H7 (cell line): ENCODE measurements around the gene SUMO2. TPM values are rescaled to one million over a fixed set of nuclear protein-coding genes. Genes with fewer than 3 reads are reported as not detected.
"Not testable (repeated sequence)": the region's sequence is repeated elsewhere in the genome, so short reads cannot be mapped to it uniquely, and the experiment has no call there.

Experiments used
- DNase-seq: peaks from one replicate; pipeline ENCODE4 v3.0.0; 2012
- H3K27me3 ChIP-seq: 2 replicates; pipeline ENCODE4 v1.6.0; 2011; ENCODE audit warnings: mild to moderate bottlenecking, low read length; ENCODE audit not compliant: control insufficient read depth, insufficient read depth
- H3K36me3 ChIP-seq: replicated peaks from 2 replicates; pipeline ENCODE4 v1.5.1; 2011; ENCODE audit warnings: low read length; ENCODE audit not compliant: control insufficient read depth, insufficient read depth
- H3K4me3 ChIP-seq: 2 replicates; pipeline ENCODE4 v1.5.1; 2011; ENCODE audit warnings: low read depth, mild to moderate bottlenecking, control low read depth, low read length, moderate library complexity; ENCODE audit not compliant: insufficient read depth
- total RNA-seq: library from RNA; depleted of rRNA; stranded (reverse); fragments of >200 nt; shearing (Covaris generic); gene quantifications from 2 replicates; pipeline ENCODE4 v1.2.3, GENCODE V29; 2014; rRNA removed

Gene SUMO2
- 321 and 329 TPM in 2 replicates for total RNA-seq

GRCh38 chr17:75182569-75183436 is at the start of gene SUMO2:
TSS of gene SUMO2 (minus strand) at chr17:75182959. CDS start at chr17:75182834, 125 bp downstream.
- Histone ChIP-seq H3K4me3 (peak within 1 kb of the TSS; percentile 96), H3K27me3 (no peaks in the 10 kb centered on the region), H3K36me3 (peaks cover 9% of the 10 kb centered on the region)
- peak; percentile 100 for DNase-seq

DNA sequence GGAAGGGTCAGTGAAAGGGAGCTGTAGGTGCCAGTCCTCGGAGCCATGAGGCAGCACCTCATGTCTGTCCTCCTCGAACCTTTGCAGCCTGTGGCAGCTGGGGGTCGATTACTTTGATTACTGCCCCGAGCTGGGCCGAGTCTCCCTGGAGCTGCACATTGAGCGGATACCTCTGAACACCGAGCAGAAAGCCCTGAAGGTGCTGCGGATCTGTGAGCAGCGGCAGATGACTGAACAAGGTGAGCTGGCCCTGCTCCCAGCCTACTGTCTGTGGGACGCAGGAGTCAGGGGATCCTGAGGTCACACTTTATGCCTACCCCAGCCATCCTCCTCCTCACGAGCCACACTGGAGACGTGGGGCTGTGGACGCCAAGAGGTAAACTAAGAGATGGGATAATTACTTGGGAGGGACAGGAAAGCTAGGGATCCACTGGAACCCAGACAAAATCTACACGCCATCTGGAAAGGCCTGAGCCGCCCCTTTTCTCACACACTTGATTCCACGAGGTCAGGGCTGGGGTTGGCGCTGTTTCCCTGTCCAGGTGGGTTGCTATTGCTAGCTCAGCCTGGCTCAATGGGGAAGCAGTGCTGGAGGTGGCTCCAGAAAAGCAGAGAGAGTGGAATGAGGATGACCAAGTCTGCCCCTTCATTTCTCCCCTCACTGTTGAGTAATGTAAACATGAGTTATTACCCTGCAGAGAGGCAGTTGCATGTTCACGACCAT is 49.1 kb upstream of the SUMO2 start:
- Histone ChIP-seq H3K4me3 (no peak overlapping the region), H3K27me3 (no peaks in the 10 kb centered on the region), H3K36me3 (peaks cover 54% of the 10 kb centered on the region)
- DNase-seq = no peak

DNA sequence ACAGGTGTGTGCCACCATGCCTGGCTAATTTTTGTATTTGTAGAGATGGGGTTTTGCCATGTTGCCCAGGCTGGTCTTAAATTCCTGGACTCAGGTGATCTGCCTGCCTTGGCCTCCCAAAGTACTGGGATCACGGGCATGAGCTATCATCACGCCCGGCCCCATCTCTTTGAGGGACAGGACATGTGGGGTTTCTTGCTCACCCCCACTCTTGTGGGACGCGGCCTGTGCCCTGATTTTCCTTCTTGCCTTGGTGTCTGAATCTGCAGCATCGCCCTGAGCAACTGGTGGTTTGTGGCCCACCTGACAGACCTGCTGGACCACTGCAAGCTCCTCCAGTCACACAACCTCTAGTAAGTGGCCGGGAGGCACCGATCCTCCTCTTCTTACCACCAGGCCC is 48.3 kb upstream of the SUMO2 start:
- H3K4me3 ChIP-seq = no peak overlapping the region
- H3K27me3 ChIP-seq = no peaks in the 10 kb centered on the region
- no peak for DNase-seq
- peaks cover 56% of the 10 kb centered on the region for H3K36me3 ChIP-seq

- peaks cover 52% of the 10 kb centered on the region for H3K36me3 ChIP-seq
- no peaks in the 10 kb centered on the region for H3K27me3 ChIP-seq
- DNase-seq = no peak
- H3K4me3 ChIP-seq = no peak overlapping the region
Measured at GRCh38 chr17:75228847-75229246, 46.1 kb upstream of the SUMO2 start.

- H3K4me3 ChIP-seq = no peak overlapping the region
- peaks cover 52% of the 10 kb centered on the region for H3K36me3 ChIP-seq
- DNase-seq = no peak
- no peaks in the 10 kb centered on the region for H3K27me3 ChIP-seq
Measured at GRCh38 chr17:75228305-75228704, 45.5 kb upstream of the SUMO2 start.

GRCh38 chr17:75227729-75228128 is 45.0 kb upstream of the SUMO2 start:
- H3K27me3 ChIP-seq = no peaks in the 10 kb centered on the region
- peaks cover 48% of the 10 kb centered on the region for H3K36me3 ChIP-seq
- no peak for DNase-seq
- no peak overlapping the region for H3K4me3 ChIP-seq

GRCh38 chr17:75225016-75225415 is 42.3 kb upstream of the SUMO2 start:
- Histone ChIP-seq H3K27me3 (no peaks in the 10 kb centered on the region), H3K4me3 (no peak overlapping the region), H3K36me3 (peaks cover 34% of the 10 kb centered on the region)
- DNase-seq = peak; percentile 26

DNA sequence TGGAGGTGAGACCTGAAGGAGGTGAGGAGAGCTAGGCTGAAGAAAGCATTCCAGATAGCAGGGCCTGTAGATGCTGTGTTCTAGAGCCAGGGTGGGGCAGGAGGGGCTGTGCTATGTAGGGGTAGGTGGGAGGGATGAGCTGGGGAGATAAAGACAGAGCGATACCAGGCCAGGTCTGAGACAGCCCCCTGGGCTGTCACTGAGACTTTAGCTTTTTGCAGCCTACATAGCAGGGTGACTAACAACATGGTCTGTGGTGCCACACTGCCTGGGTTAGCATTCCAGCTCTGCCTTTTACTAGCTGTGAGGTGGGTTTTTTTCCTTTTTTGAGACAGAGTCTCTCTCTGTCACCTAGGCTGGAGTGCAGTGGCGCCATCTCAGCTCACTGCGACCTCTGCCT is 37.1 kb upstream of the SUMO2 start:
- no peaks in the 10 kb centered on the region for H3K27me3 ChIP-seq
- DNase-seq = no peak
- no peak overlapping the region for H3K4me3 ChIP-seq
- H3K36me3 ChIP-seq = peaks cover 30% of the 10 kb centered on the region

DNA sequence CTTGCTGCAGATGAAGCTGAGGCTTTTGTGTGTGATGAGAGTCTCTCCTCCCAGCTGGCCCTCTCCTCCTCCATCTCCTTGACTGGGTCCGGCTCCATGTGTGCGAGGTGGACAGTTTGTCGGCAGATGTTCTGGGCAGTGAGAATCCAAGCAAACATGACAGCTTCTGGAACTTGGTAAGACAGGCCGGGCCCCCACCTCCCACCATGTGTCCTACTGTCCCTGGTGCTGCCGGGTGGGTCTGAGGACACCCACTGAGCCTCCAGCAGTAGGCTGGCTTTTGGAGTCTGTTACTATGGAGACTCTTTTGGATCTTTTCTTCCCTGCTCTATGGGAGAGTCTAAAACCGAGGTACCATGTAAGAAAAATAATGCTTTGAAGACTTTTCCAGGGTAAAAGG is 35.4 kb upstream of the SUMO2 start:
- Histone ChIP-seq H3K4me3 (no peak overlapping the region), H3K36me3 (peaks cover 34% of the 10 kb centered on the region), H3K27me3 (no peaks in the 10 kb centered on the region)
- DNase-seq = no peak

DNA sequence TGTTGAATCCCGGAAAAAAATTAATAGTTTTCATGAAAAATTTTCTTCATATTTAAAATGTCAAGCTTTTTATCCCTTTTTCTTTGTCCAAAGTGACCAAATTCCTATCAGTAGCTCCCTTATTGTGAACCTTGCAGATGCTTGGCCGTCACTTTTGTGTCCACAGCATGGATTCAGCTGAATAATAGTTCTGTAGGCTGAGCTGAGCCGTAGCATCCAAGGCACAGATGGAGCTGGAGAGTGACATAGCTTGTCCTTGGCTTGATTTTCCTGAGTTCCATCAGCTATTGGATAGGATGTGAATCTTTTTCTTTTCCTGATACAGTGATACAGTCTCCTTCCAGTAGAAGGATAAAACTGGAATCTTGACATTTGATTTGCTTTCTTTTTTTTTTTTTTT is 26.3 kb upstream of the SUMO2 start:
- Histone ChIP-seq H3K4me3 (no peak overlapping the region), H3K27me3 (no peaks in the 10 kb centered on the region), H3K36me3 (peaks cover 21% of the 10 kb centered on the region)
- no peak for DNase-seq

GRCh38 chr17:75208161-75208560 is 25.4 kb upstream of the SUMO2 start:
- H3K4me3 ChIP-seq = no peak overlapping the region
- H3K36me3 ChIP-seq = peaks cover 19% of the 10 kb centered on the region
- no peak for DNase-seq
- no peaks in the 10 kb centered on the region for H3K27me3 ChIP-seq

DNA sequence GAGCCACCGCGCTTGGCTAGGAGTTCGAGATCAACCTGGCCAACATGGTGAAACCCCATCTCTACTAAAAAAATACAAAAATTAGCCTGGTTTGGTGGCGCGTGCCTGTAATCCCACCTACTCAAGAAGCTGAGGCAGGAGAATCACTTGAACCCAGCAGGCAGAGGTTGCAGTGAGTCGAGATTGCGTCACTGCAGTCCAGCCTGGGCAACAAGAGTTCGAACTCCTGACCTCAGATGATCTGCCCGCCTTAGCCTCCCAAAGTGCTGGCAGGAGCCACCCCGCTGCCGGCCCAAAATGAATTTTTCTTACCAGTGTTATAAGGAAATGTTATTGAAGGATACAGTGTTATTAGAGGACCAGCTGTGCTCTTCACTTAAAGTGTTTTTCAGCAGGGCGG is 25.0 kb upstream of the SUMO2 start:
- Histone ChIP-seq H3K4me3 (no peak overlapping the region), H3K27me3 (no peaks in the 10 kb centered on the region), H3K36me3 (peaks cover 17% of the 10 kb centered on the region)
- DNase-seq = no peak

- peaks cover 12% of the 10 kb centered on the region for H3K36me3 ChIP-seq
- not testable (repeated sequence) for H3K4me3 ChIP-seq, H3K27me3 ChIP-seq, DNase-seq
Measured at GRCh38 chr17:75207050-75207407, 24.3 kb upstream of the SUMO2 start.

DNA sequence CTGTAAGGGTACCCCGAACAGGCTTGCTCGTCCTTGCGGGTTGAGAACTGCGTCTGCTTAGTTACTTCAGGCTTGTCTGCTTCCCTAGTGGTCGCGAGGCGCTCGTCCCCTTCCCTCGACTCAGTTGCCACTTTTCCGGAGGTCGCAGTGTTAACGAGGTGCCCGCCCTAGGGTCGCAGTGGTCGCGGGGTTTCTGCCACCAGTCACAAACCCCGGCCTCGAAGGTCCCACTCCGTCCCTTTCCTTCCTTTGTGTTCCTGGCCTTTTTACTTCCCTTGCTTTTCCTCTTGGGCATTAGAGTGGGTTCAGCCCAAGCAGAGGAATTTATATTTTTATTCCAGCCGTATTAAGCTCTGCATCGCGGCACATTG is 23.0 kb upstream of the SUMO2 start:
- no peak for DNase-seq
- Histone ChIP-seq H3K4me3 (peak overlapping the region; percentile 100), H3K27me3 (no peaks in the 10 kb centered on the region), H3K36me3 (peaks cover 7% of the 10 kb centered on the region)
